ENCODE data around the gene PSMD10.
A peak's percentile ranks its signal among the peaks of the same experiment; 100 is the strongest.

Gene PSMD10

GRCh38 chrX:108091264-108091877 is at the start of gene PSMD10, which contains the start of gene ATG4A:
Gene PSMD10 (minus strand): TSS chrX:108091542. CDS start chrX:108091520, 22 bp downstream.
Gene ATG4A (plus strand): TSS chrX:108091778. CDS start chrX:108091827, 49 bp downstream.
- Mint-ChIP-seq H3K27me3 (no peaks in the 10 kb centered on the region), H3K4me1 (peaks cover 5% of the 10 kb centered on the region), H3K27ac (ENCODE audit: low read depth) (no peak within 1 kb of the TSS), H3K36me3 (ENCODE audit: insufficient read depth) (peaks cover 4% of the 10 kb centered on the region), H3K4me3 (no peak within 1 kb of the TSS), H3K9me3 (no peaks in the 10 kb centered on the region)
- DNase-seq (ENCODE audit: low spot score in 2 of 2) (peak; percentile 72 to 82), ATAC-seq (replicated peaks; ENCODE audit: extremely low read depth, poor library complexity, severe bottlenecking) (peak; percentile 97)

DNA sequence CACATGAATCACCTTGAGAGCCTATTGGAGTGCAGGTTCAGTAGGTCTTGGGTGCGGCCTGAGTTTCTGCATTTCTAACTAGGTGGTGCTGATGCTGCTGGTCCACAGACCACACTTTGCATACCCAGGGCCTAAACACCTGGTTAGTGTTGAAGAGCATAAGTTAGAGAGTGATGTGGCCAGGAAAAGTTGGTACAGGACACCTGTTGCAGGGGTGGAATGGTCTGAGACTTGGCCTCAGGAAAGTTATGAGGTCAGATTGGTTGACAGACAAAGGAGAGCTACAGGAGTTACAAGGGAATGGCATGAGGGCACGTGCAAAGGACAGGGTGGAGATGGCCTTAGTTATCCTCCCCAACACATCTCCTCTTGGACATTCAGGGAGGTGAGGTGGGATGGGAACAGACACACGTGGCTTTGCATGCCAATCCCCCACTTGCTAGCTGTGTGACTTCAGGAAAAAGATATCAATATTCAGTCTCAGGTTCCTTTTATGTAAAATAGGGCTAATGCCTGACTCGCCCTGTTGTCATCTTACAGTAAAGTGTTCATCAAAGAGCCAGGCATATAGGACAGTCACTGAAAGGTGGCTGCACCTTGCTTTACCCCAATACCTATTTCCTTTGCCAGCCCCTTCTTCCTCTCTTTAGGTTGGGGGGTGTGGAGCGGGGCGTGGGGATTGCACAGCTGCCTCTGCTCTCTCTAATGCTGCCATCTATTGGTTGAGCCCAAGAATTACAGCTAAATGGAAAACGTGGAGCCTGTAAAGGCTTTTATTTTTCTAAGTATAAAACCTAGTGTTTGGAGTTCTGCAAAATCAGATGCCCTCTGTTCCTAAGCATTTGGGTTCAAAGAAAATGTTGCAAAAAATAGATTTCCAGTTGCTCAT is 47.7 kb upstream of the PSMD10 start:
- no peaks in the 10 kb centered on the region for H3K9me3 Mint-ChIP-seq
- DNase-seq (ENCODE audit: low spot score in 2 of 2), result no peak
- H3K27ac Mint-ChIP-seq (ENCODE audit: low read depth), result no peak overlapping the region

DNA sequence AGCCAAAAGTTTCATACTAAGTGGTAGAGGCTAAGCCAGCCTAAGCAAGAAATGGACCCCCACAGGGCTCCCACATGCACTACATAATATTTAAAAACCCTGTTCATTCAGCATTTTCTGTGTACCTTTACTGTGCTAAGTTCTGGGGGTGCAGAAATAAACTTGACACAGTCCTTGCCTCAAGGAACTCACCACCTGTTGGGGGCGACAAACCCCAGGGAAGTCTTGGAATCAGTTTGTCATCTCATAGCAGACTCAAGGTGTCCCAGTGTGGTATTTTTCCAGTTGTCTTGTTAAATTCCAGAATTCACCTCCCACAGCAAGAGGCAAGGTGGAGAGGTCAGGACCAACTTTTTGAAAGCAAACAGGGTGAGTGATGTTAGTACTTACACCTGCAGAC is 43.4 kb upstream of the PSMD10 start:
- Mint-ChIP-seq H3K36me3 (ENCODE audit: insufficient read depth) (peaks cover 8% of the 10 kb centered on the region), H3K27me3 (no peaks in the 10 kb centered on the region), H3K9me3 (no peaks in the 10 kb centered on the region), H3K27ac (ENCODE audit: low read depth) (no peak overlapping the region), H3K4me3 (no peak overlapping the region), H3K4me1 (no peaks in the 10 kb centered on the region)
- ATAC-seq (replicated peaks; ENCODE audit: extremely low read depth, poor library complexity, severe bottlenecking), result no peak
- DNase-seq (ENCODE audit: low spot score in 2 of 2), result no peak

More for the DNA sequence above, 47.7 kb upstream of the PSMD10 start:
- H3K4me1 Mint-ChIP-seq, result no peaks in the 10 kb centered on the region
- H3K36me3 Mint-ChIP-seq (ENCODE audit: insufficient read depth), result peaks cover 13% of the 10 kb centered on the region
- H3K4me3 Mint-ChIP-seq, result no peak overlapping the region
- H3K27me3 Mint-ChIP-seq, result no peaks in the 10 kb centered on the region
- ATAC-seq (replicated peaks; ENCODE audit: extremely low read depth, poor library complexity, severe bottlenecking), result no peak

GRCh38 chrX:108132876-108133275 is 41.5 kb upstream of the PSMD10 start:
- Mint-ChIP-seq H3K4me1 (no peaks in the 10 kb centered on the region), H3K9me3 (no peaks in the 10 kb centered on the region), H3K4me3 (no peak overlapping the region), H3K36me3 (ENCODE audit: insufficient read depth) (peaks cover 10% of the 10 kb centered on the region), H3K27me3 (no peaks in the 10 kb centered on the region), H3K27ac (ENCODE audit: low read depth) (no peak overlapping the region)
- no peak for ATAC-seq (replicated peaks; ENCODE audit: extremely low read depth, poor library complexity, severe bottlenecking)
- DNase-seq (ENCODE audit: low spot score in 2 of 2), result no peak

- Mint-ChIP-seq H3K9me3 (no peaks in the 10 kb centered on the region), H3K4me1 (no peaks in the 10 kb centered on the region), H3K27me3 (no peaks in the 10 kb centered on the region), H3K27ac (ENCODE audit: low read depth) (no peak overlapping the region), H3K4me3 (no peak overlapping the region), H3K36me3 (ENCODE audit: insufficient read depth) (peaks cover 7% of the 10 kb centered on the region)
- ATAC-seq (replicated peaks; ENCODE audit: extremely low read depth, poor library complexity, severe bottlenecking) (no peak), DNase-seq (ENCODE audit: low spot score in 2 of 2) (no peak)
Observed at GRCh38 chrX:108132034-108132433, 40.7 kb upstream of the PSMD10 start.

- Mint-ChIP-seq H3K4me1 (no peaks in the 10 kb centered on the region), H3K27ac (ENCODE audit: low read depth) (no peak overlapping the region), H3K9me3 (no peaks in the 10 kb centered on the region), H3K4me3 (no peak overlapping the region), H3K27me3 (no peaks in the 10 kb centered on the region), H3K36me3 (ENCODE audit: insufficient read depth) (peaks cover 7% of the 10 kb centered on the region)
- DNase-seq (ENCODE audit: low spot score in 2 of 2) (no peak), ATAC-seq (replicated peaks; ENCODE audit: extremely low read depth, poor library complexity, severe bottlenecking) (no peak)
Observed at GRCh38 chrX:108131471-108131870, 40.1 kb upstream of the PSMD10 start.

GRCh38 chrX:108130889-108131288 is 39.5 kb upstream of the PSMD10 start:
- H3K27ac Mint-ChIP-seq (ENCODE audit: low read depth), result no peak overlapping the region
- no peak overlapping the region for H3K4me3 Mint-ChIP-seq
- no peaks in the 10 kb centered on the region for H3K27me3 Mint-ChIP-seq
- H3K4me1 Mint-ChIP-seq, result no peaks in the 10 kb centered on the region
- H3K9me3 Mint-ChIP-seq, result no peaks in the 10 kb centered on the region
- ATAC-seq (replicated peaks; ENCODE audit: extremely low read depth, poor library complexity, severe bottlenecking) (no peak), DNase-seq (ENCODE audit: low spot score in 2 of 2) (no peak)
- peaks cover 7% of the 10 kb centered on the region for H3K36me3 Mint-ChIP-seq (ENCODE audit: insufficient read depth)

- Mint-ChIP-seq H3K4me3 (no peak overlapping the region), H3K27ac (ENCODE audit: low read depth) (no peak overlapping the region), H3K9me3 (no peaks in the 10 kb centered on the region), H3K36me3 (ENCODE audit: insufficient read depth) (peaks cover 6% of the 10 kb centered on the region), H3K4me1 (no peaks in the 10 kb centered on the region), H3K27me3 (no peaks in the 10 kb centered on the region)
- ATAC-seq (replicated peaks; ENCODE audit: extremely low read depth, poor library complexity, severe bottlenecking), result no peak
- no peak for DNase-seq (ENCODE audit: low spot score in 2 of 2)
Observed at GRCh38 chrX:108127152-108127551, 35.8 kb upstream of the PSMD10 start.

GRCh38 chrX:108126661-108127060 is 35.3 kb upstream of the PSMD10 start:
- no peak overlapping the region for H3K27ac Mint-ChIP-seq (ENCODE audit: low read depth)
- peaks cover 6% of the 10 kb centered on the region for H3K36me3 Mint-ChIP-seq (ENCODE audit: insufficient read depth)
- no peaks in the 10 kb centered on the region for H3K9me3 Mint-ChIP-seq
- DNase-seq (ENCODE audit: low spot score in 2 of 2) (no peak), ATAC-seq (replicated peaks; ENCODE audit: extremely low read depth, poor library complexity, severe bottlenecking) (no peak)
- no peaks in the 10 kb centered on the region for H3K4me1 Mint-ChIP-seq
- H3K27me3 Mint-ChIP-seq, result no peaks in the 10 kb centered on the region
- H3K4me3 Mint-ChIP-seq, result no peak overlapping the region

- H3K27ac Mint-ChIP-seq (ENCODE audit: low read depth), result no peak overlapping the region
- peaks cover 4% of the 10 kb centered on the region for H3K36me3 Mint-ChIP-seq (ENCODE audit: insufficient read depth)
- H3K4me3 Mint-ChIP-seq, result no peak overlapping the region
- DNase-seq (ENCODE audit: low spot score in 2 of 2) (no peak), ATAC-seq (replicated peaks; ENCODE audit: extremely low read depth, poor library complexity, severe bottlenecking) (no peak)
- H3K27me3 Mint-ChIP-seq, result no peaks in the 10 kb centered on the region
- no peaks in the 10 kb centered on the region for H3K9me3 Mint-ChIP-seq
- H3K4me1 Mint-ChIP-seq, result no peaks in the 10 kb centered on the region
Observed at GRCh38 chrX:108123591-108124366, 32.4 kb upstream of the PSMD10 start.

DNA sequence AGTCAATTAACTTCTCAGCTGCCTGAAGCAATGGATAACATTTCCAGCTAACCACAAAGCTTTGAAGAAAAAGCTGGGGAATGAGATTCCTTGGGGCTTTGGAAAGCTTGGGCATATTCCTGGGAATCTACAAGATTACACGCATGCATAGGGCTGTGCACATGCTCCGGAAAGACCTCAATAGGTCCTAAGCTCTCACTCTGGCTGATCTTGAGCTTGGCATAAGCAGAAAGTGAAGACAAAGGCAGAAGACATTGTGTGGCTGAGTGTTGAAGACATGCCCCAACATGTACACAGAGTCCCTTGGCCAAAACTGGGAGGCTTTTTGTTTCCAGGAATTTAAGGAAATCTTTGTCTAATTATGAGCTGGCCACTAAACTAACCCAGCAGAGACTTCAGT is 31.4 kb upstream of the PSMD10 start:
- DNase-seq (ENCODE audit: low spot score in 2 of 2) (no peak), ATAC-seq (replicated peaks; ENCODE audit: extremely low read depth, poor library complexity, severe bottlenecking) (no peak)
- Mint-ChIP-seq H3K27ac (ENCODE audit: low read depth) (no peak overlapping the region), H3K4me3 (no peak overlapping the region), H3K4me1 (no peaks in the 10 kb centered on the region), H3K27me3 (no peaks in the 10 kb centered on the region), H3K36me3 (ENCODE audit: insufficient read depth) (peaks cover 3% of the 10 kb centered on the region), H3K9me3 (no peaks in the 10 kb centered on the region)

DNA sequence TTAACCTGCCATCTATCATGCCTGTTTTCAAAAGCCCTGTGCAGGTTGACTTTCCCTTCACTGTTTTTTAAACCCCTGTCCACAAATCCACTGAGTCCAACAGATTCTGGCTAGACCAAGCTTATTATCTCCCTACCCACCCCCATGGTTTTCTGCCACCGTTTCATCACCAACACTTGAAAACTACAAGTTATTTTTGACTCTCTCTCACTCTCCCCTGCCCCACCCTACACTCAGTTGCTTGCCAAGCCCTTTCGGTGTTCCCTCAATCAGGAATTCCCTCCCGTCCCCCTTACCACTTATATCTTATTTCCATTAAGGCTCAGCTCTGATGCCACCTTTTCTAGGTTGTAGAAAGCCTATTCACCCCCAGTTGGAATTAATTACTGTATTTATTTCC is 29.9 kb upstream of the PSMD10 start:
- peaks cover 4% of the 10 kb centered on the region for H3K36me3 Mint-ChIP-seq (ENCODE audit: insufficient read depth)
- H3K4me3 Mint-ChIP-seq, result no peak overlapping the region
- H3K4me1 Mint-ChIP-seq, result peaks cover 10% of the 10 kb centered on the region
- H3K27ac Mint-ChIP-seq (ENCODE audit: low read depth), result no peak overlapping the region
- ATAC-seq (replicated peaks; ENCODE audit: extremely low read depth, poor library complexity, severe bottlenecking) (no peak), DNase-seq (ENCODE audit: low spot score in 2 of 2) (no peak)
- H3K9me3 Mint-ChIP-seq, result no peaks in the 10 kb centered on the region
- H3K27me3 Mint-ChIP-seq, result no peaks in the 10 kb centered on the region

Data from central memory CD8-positive, alpha-beta T cell (primary cell).